ENCODE measurements around the gene ZNF35.

DNA sequence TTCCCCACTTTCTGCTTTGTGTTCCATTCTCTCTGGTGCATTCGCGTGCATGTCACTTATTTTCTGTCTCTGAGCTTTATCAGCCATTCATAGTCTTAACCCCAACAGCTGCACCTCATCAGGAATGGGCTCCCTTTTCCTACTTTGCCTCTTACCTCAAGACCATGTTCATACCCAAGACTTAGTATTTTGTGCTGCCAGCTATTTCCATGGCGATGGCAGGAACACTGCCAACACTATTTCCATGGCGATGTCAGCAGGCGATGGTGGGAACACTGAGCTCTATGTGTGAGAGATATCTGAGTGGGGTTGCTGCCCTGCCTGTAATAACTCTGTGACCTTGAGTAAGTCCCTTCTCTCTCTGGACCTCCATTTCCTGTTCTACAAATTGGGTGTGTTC is 5.5 kb downstream of the ZNF35 start:
- TF ChIP-seq, protein P1, sequence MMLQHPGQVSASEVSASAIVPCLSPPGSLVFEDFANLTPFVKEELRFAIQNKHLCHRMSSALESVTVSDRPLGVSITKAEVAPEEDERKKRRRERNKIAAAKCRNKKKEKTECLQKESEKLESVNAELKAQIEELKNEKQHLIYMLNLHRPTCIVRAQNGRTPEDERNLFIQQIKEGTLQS (CRISPR knock-in tag; IDR thresholded peaks at IDR 0.05), result no peak
- TF ChIP-seq, protein P2, sequence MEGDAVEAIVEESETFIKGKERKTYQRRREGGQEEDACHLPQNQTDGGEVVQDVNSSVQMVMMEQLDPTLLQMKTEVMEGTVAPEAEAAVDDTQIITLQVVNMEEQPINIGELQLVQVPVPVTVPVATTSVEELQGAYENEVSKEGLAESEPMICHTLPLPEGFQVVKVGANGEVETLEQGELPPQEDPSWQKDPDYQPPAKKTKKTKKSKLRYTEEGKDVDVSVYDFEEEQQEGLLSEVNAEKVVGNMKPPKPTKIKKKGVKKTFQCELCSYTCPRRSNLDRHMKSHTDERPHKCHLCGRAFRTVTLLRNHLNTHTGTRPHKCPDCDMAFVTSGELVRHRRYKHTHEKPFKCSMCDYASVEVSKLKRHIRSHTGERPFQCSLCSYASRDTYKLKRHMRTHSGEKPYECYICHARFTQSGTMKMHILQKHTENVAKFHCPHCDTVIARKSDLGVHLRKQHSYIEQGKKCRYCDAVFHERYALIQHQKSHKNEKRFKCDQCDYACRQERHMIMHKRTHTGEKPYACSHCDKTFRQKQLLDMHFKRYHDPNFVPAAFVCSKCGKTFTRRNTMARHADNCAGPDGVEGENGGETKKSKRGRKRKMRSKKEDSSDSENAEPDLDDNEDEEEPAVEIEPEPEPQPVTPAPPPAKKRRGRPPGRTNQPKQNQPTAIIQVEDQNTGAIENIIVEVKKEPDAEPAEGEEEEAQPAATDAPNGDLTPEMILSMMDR (CRISPR knock-in tag; IDR thresholded peaks at IDR 0.05), result no peak
- TF ChIP-seq HCFC1 (IDR thresholded peaks at IDR 0.05; ENCODE audit: low read depth, low read length), result no peak
- TF ChIP-seq, protein P3, sequence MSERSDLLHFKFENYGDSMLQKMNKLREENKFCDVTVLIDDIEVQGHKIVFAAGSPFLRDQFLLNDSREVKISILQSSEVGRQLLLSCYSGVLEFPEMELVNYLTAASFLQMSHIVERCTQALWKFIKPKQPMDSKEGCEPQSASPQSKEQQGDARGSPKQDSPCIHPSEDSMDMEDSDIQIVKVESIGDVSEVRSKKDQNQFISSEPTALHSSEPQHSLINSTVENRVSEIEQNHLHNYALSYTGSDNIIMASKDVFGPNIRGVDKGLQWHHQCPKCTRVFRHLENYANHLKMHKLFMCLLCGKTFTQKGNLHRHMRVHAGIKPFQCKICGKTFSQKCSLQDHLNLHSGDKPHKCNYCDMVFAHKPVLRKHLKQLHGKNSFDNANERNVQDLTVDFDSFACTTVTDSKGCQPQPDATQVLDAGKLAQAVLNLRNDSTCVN (CRISPR knock-in tag; IDR thresholded peaks at IDR 0.05; ENCODE audit: borderline replicate concordance), result no peak
- TF ChIP-seq EZH2 (conservative IDR thresholded peaks at IDR 0.05; ENCODE audit: low read depth, low read length), result no peak
- TF ChIP-seq, protein P4, sequence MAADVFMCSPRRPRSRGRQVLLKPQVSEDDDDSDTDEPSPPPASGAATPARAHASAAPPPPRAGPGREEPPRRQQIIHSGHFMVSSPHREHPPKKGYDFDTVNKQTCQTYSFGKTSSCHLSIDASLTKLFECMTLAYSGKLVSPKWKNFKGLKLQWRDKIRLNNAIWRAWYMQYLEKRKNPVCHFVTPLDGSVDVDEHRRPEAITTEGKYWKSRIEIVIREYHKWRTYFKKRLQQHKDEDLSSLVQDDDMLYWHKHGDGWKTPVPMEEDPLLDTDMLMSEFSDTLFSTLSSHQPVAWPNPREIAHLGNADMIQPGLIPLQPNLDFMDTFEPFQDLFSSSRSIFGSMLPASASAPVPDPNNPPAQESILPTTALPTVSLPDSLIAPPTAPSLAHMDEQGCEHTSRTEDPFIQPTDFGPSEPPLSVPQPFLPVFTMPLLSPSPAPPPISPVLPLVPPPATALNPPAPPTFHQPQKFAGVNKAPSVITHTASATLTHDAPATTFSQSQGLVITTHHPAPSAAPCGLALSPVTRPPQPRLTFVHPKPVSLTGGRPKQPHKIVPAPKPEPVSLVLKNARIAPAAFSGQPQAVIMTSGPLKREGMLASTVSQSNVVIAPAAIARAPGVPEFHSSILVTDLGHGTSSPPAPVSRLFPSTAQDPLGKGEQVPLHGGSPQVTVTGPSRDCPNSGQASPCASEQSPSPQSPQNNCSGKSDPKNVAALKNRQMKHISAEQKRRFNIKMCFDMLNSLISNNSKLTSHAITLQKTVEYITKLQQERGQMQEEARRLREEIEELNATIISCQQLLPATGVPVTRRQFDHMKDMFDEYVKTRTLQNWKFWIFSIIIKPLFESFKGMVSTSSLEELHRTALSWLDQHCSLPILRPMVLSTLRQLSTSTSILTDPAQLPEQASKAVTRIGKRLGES (CRISPR knock-in tag; IDR thresholded peaks at IDR 0.05; ENCODE audit: borderline replicate concordance), result no peak
- no peak for TF ChIP-seq SAFB2 (CRISPR knock-in tag; IDR thresholded peaks at IDR 0.05; ENCODE audit: borderline replicate concordance, low read depth)
- TF ChIP-seq ZNF124 (CRISPR knock-in tag; IDR thresholded peaks at IDR 0.05), result no peak
- no peak for TF ChIP-seq BCL6 (CRISPR knock-in tag; IDR thresholded peaks at IDR 0.05)
- no peak for TF ChIP-seq POLR2A (IDR thresholded peaks at IDR 0.05; ENCODE audit: insufficient read depth in 1 of 2, low read depth in 2 of 2, low read length in 2 of 2)
- TF ChIP-seq ZNF235 (CRISPR knock-in tag; IDR thresholded peaks at IDR 0.05; ENCODE audit: borderline replicate concordance), result no peak
- TF ChIP-seq ZNF572 (CRISPR knock-in tag; IDR thresholded peaks at IDR 0.05), result no peak
